Gastroesophageal sphincter (tissue), 4 donors: Measurements from ENCODE around the gene CLDN14. TPM values are rescaled to one million over a fixed set of nuclear protein-coding genes. Genes with fewer than 3 reads are reported as not detected.
A peak's percentile ranks its signal among the peaks of the same experiment; 100 is the strongest.

Experiments used
- ATAC-seq: fragments of 150-250 bp; one replicate; pipeline ENCODE4 v1.9.1; 2016; ENCODE audit warnings: mild to moderate bottlenecking, moderate library complexity
- H3K27ac ChIP-seq, 4 donors: fragments of 200-600 bp; sonication (generic) in 3 of 4; 1 replicate in 3 of 4; 2 replicates in 1 of 4; pipeline ENCODE4 v1.5.1; 2016 to 2019
- H3K27me3 ChIP-seq: fragments of 200-600 bp; sonication (generic); one replicate; pipeline ENCODE4 v1.5.1; 2019
- H3K36me3 ChIP-seq, 2 donors: fragments of 200-600 bp; sonication (generic); one replicate each; pipeline ENCODE4 v1.5.1; 2019; ENCODE audit warnings: control low read depth in 1 of 2
- H3K4me1 ChIP-seq, 3 donors: fragments of 200-600 bp; sonication (generic); 1 replicate in 2 of 3; 2 replicates in 1 of 3; pipeline ENCODE4 v1.5.1; 2016 to 2019; ENCODE audit warnings: control low read depth in 2 of 3
- H3K4me3 ChIP-seq, 2 donors: fragments of 200-600 bp; sonication (generic); one replicate each; pipeline ENCODE4 v1.5.1; 2019; ENCODE audit warnings: mild to moderate bottlenecking in 1 of 2, moderate library complexity in 1 of 2
- H3K9me3 ChIP-seq, 3 donors: fragments of 200-600 bp; sonication (generic); one replicate each; pipeline ENCODE4 v1.5.1; 2017 to 2019; ENCODE audit warnings: control low read depth in 2 of 3
- EP300 ChIP-seq: sonication (generic); formaldehyde crosslinking; IDR thresholded peaks from one replicate; pipeline ENCODE4 v1.6.1; 2017; ENCODE audit warnings: antibody characterized with exemption, mild to moderate bottlenecking
- POLR2A ChIP-seq, 2 donors: fragments of 450-650 bp; IDR thresholded peaks; one replicate each; pipeline ENCODE4 v1.6.1; 2017; ENCODE audit warnings: antibody characterized with exemption in 2 of 2, mild to moderate bottlenecking in 2 of 2, moderate library complexity in 1 of 2
- POLR2AphosphoS5 ChIP-seq: sonication (generic); formaldehyde crosslinking; IDR thresholded peaks from one replicate; pipeline ENCODE4 v1.6.1; 2017; ENCODE audit warnings: antibody characterized with exemption
- WGBS, 2 donors: methylation state at CpG; one replicate each; pipeline ENCODE4 v1.1.5; 2018; ENCODE audit warnings: low coverage in 1 of 2; 5-methylcytosine and 5-hydroxymethylcytosine counted together
- total RNA-seq, 4 donors: library from RNA; depleted of rRNA; stranded (reverse); fragments of >200 nt; gene quantifications; one replicate each; pipeline ENCODE4 v1.1.0, GENCODE V29; 2016
- TF ChIP-seq, protein P1 (sequence below), 4 experiments: fragments of 200-600 bp in 2 of 4; fragments of 450-650 bp in 2 of 4; sonication (generic) in 1 of 4; IDR thresholded peaks; one replicate each; pipeline ENCODE4 v1.5.1; 2017 to 2019; ENCODE audit warnings: antibody characterized with exemption in 4 of 4, mild to moderate bottlenecking in 2 of 4, moderate library complexity in 2 of 4

Gene CLDN14
- total RNA-seq, 4 donors from 2014 or later, result 0.15 TPM; not detected in 3

DNA sequence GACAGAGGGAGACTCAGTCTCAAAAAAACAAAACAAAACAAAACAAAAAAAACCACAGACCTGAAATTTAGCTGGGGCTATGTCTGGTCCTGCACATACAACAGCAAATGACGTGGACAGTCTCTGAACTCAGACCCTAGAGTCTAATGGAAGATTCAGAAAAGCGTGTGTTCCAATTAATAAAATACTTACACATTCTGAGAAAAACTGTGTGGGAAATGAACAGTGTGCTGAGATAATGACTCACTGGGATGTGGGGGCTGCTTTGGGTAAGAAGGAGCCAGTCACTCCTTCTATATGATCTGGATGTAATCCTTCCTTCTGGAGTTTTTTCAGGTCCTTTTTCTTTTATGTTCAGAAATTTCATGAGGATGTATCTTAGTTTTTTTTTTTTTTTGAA lies 29.4 kb downstream of the CLDN14 start:
- WGBS, 2 donors, result 79 to 89% methylated on average over 2 of the region's 2 CpGs
- ATAC-seq, result no peak
- H3K9me3 ChIP-seq, result no peaks in the 10 kb centered on the region
- no peak overlapping the region for H3K4me3 ChIP-seq
- H3K27me3 ChIP-seq, result no peaks in the 10 kb centered on the region
- H3K4me1 ChIP-seq, result peaks cover 0 to 11% (median 0%) of the 10 kb centered on the region in 3 donors
- H3K36me3 ChIP-seq, result no peaks in the 10 kb centered on the region
- H3K27ac ChIP-seq, result no peak overlapping the region
- TF ChIP-seq POLR2AphosphoS5 (no peak), POLR2A (IDR thresholded peaks at IDR 0.05) (no peak), EP300 (no peak)
- TF ChIP-seq, protein P1, sequence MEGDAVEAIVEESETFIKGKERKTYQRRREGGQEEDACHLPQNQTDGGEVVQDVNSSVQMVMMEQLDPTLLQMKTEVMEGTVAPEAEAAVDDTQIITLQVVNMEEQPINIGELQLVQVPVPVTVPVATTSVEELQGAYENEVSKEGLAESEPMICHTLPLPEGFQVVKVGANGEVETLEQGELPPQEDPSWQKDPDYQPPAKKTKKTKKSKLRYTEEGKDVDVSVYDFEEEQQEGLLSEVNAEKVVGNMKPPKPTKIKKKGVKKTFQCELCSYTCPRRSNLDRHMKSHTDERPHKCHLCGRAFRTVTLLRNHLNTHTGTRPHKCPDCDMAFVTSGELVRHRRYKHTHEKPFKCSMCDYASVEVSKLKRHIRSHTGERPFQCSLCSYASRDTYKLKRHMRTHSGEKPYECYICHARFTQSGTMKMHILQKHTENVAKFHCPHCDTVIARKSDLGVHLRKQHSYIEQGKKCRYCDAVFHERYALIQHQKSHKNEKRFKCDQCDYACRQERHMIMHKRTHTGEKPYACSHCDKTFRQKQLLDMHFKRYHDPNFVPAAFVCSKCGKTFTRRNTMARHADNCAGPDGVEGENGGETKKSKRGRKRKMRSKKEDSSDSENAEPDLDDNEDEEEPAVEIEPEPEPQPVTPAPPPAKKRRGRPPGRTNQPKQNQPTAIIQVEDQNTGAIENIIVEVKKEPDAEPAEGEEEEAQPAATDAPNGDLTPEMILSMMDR (IDR thresholded peaks at IDR 0.05), result no peak

GRCh38 chr21:36446301-36446700 lies 33.6 kb downstream of the CLDN14 start:
- Histone ChIP-seq H3K4me1 (no peaks in the 10 kb centered on the region), H3K4me3 (no peak overlapping the region), H3K36me3 (no peaks in the 10 kb centered on the region), H3K9me3 (no peaks in the 10 kb centered on the region), H3K27me3 (no peaks in the 10 kb centered on the region), H3K27ac (no peak overlapping the region)
- 46 to 90% methylated on average over 2 to 8 of the region's 10 CpGs for WGBS, 2 donors
- TF ChIP-seq POLR2AphosphoS5 (no peak), EP300 (no peak), POLR2A (IDR thresholded peaks at IDR 0.05) (no peak)
- TF ChIP-seq, protein P1 (IDR thresholded peaks at IDR 0.05), result no peak
- no peak for ATAC-seq

- H3K9me3 ChIP-seq, result no peaks in the 10 kb centered on the region
- WGBS, 2 donors, result 98% methylated on average over 5 to 6 of the region's 6 CpGs
Observed at GRCh38 chr21:36441715-36442114, 38.2 kb downstream of the CLDN14 start.

GRCh38 chr21:36437745-36438128 lies 42.2 kb downstream of the CLDN14 start:
- H3K36me3 ChIP-seq, result no peaks in the 10 kb centered on the region
- TF ChIP-seq EP300, result no peak
- TF ChIP-seq POLR2AphosphoS5, result no peak
- TF ChIP-seq, protein P1 (IDR thresholded peaks at IDR 0.05), result no peak
- no peak for TF ChIP-seq POLR2A (IDR thresholded peaks at IDR 0.05)
- peak; percentile 69 for ATAC-seq
- no peak overlapping the region for H3K27ac ChIP-seq
- H3K27me3 ChIP-seq, result no peaks in the 10 kb centered on the region
- H3K9me3 ChIP-seq, result no peaks in the 10 kb centered on the region
- no peaks in the 10 kb centered on the region for H3K4me1 ChIP-seq
- no peak overlapping the region for H3K4me3 ChIP-seq
- 34 to 71% methylated on average over 4 to 6 of the region's 6 CpGs for WGBS, 2 donors

More at GRCh38 chr21:36441715-36442114, 38.2 kb downstream of the CLDN14 start:
- H3K36me3 ChIP-seq, result no peaks in the 10 kb centered on the region
- no peak for ATAC-seq
- H3K4me1 ChIP-seq, result no peaks in the 10 kb centered on the region
- no peak overlapping the region for H3K4me3 ChIP-seq
- H3K27ac ChIP-seq, result no peak overlapping the region
- TF ChIP-seq, protein P1 (IDR thresholded peaks at IDR 0.05), result no peak
- no peak for TF ChIP-seq POLR2AphosphoS5
- TF ChIP-seq EP300, result no peak
- no peak for TF ChIP-seq POLR2A (IDR thresholded peaks at IDR 0.05)
- H3K27me3 ChIP-seq, result no peaks in the 10 kb centered on the region

DNA sequence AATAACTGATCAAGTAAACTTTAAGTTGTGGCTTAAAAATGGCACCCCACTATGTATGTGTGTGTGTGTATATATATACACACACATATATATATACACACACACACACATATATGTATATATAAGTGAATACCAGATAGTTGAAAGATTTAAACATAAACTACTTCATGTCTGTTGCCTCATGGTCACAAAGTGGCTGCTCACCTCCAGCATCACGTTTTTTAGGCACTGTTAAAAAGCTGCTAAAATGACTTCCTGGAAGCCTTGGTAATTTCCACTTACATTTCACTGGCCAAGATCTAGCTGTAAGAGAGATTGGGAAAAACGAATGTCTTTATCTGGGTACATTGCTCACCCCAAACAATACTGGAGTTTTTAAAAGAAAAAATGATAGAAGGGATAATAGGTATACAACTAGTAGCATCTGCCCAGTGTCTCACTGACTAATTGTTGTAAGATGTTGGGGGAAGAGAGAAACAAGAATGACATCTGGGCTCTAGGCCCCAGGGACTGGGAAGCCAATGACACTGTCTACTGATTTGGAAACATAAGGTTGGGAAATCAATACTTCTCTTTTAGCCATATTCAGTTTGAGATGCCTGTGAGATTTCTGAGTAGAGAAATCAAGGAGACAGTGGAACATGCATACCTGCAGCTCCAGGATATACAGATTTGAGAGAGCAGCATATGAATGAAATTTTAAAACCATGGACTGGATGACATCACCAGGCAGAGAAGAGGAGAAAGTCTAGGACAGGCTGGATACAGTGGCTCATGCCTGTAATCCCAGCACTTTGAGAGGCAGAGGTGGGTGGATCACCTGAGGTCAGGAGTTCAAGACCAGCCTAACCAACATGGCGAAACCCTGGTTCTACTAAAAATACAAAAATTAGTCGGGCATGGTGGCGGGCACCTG lies 42.8 kb downstream of the CLDN14 start:
- H3K27me3 ChIP-seq, result no peaks in the 10 kb centered on the region
- no peak for ATAC-seq
- no peak overlapping the region for H3K4me3 ChIP-seq
- no peaks in the 10 kb centered on the region for H3K36me3 ChIP-seq
- TF ChIP-seq, protein P1 (IDR thresholded peaks at IDR 0.05), result no peak
- TF ChIP-seq EP300 (no peak), POLR2A (IDR thresholded peaks at IDR 0.05) (no peak), POLR2AphosphoS5 (no peak)
- no peaks in the 10 kb centered on the region for H3K9me3 ChIP-seq
- 82 to 88% methylated on average over 2 to 3 of the region's 5 CpGs for WGBS, 2 donors
- H3K4me1 ChIP-seq, result no peaks in the 10 kb centered on the region
- no peak overlapping the region for H3K27ac ChIP-seq
